ENCODE data around the gene HIF3A. TPM values are rescaled to one million over a fixed set of nuclear protein-coding genes. Genes with fewer than 3 reads are reported as not detected.

The HIF3A gene
- polyA plus RNA-seq, 12 donors, result 132 to 479 (median 292) TPM

Other genes starting within 250 kb of the HIF3A start
- gene IGFL3, start 172.4 kb upstream of the HIF3A start, polyA plus RNA-seq (ENCODE audit: insufficient read length in 12 of 12), result not detected
- gene IGFL2, start 148.8 kb upstream of the HIF3A start, polyA plus RNA-seq (ENCODE audit: insufficient read length in 12 of 12), result 10 to 100 TPM in 2 of 12 donors, 1 to 10 TPM in 1, under 1 TPM in 2, not detected in 7; 0.46 to 27.1 (median 9.4) TPM
- gene IGFL1, start 67.3 kb upstream of the HIF3A start, polyA plus RNA-seq (ENCODE audit: insufficient read length in 12 of 12), result 10 to 100 TPM in 1 of 12 donors, 1 to 10 TPM in 2, not detected in 9; 1.7 to 10.6 (median 4.7) TPM
- gene PPP5C, start 50.0 kb downstream of the HIF3A start, polyA plus RNA-seq (ENCODE audit: insufficient read length in 12 of 12), result 10 to 100 TPM in 11 of 12 donors, not detected in 1; 50.8 to 91.5 (median 60.9) TPM
- gene CCDC8, start 116.5 kb downstream of the HIF3A start, polyA plus RNA-seq (ENCODE audit: insufficient read length in 12 of 12), result 10 to 100 TPM in 11 of 12 donors, not detected in 1; 45.6 to 86.6 (median 60.0) TPM
- under 1 TPM in 10 of 12 donors, not detected in 2; 0.24 to 0.47 (median 0.41) TPM for gene PNMA8C, start 131.9 kb downstream of the HIF3A start, polyA plus RNA-seq (ENCODE audit: insufficient read length in 12 of 12)
- gene PNMA8A, start 174.5 kb downstream of the HIF3A start, polyA plus RNA-seq (ENCODE audit: insufficient read length in 12 of 12), result 10 to 100 TPM in 11 of 12 donors, not detected in 1; 18.6 to 55.2 (median 40.1) TPM
- gene PNMA8B, start 198.8 kb downstream of the HIF3A start, polyA plus RNA-seq (ENCODE audit: insufficient read length in 12 of 12), result 1 to 10 TPM in 10 of 12 donors, not detected in 2; 1.8 to 5.1 (median 2.3) TPM